HepG2 (cell line): ENCODE results near the gene ZNF540. TPM values are rescaled to one million over a fixed set of nuclear protein-coding genes. Genes with fewer than 3 reads are reported as not detected.

ENCODE experiments used
- DMAP1 ChIP-seq: IDR thresholded peaks from 2 replicates; pipeline ENCODE4 v1.6.1; 2016
- DR1 ChIP-seq: sonication (generic); formaldehyde crosslinking; IDR thresholded peaks from 2 replicates; pipeline ENCODE4 v1.8.0; 2021; ENCODE audit warnings: mild to moderate bottlenecking, missing genetic modification reagents, inconsistent platforms
- FLYWCH1 ChIP-seq: sonication (generic); formaldehyde crosslinking; IDR thresholded peaks from 2 replicates; pipeline ENCODE4 v1.8.1; 2023; ENCODE audit warnings: mild to moderate bottlenecking, missing genetic modification reagents
- GATAD2A ChIP-seq: IDR thresholded peaks from 2 replicates; pipeline ENCODE4 v1.6.1; 2016
- MED13 ChIP-seq: sonication (generic); formaldehyde crosslinking; IDR thresholded peaks from 2 replicates; pipeline ENCODE4 v1.5.0; 2020; ENCODE audit warnings: missing genetic modification reagents
- NAIF1 ChIP-seq: sonication (generic); formaldehyde crosslinking; IDR thresholded peaks from 2 replicates; pipeline ENCODE4 v1.5.0; 2020; ENCODE audit warnings: mild to moderate bottlenecking, missing genetic modification reagents, borderline replicate concordance
- NR2F2 ChIP-seq: IDR thresholded peaks from 2 replicates; pipeline ENCODE4 v1.6.1; 2012; ENCODE audit warnings: low read depth, inconsistent platforms, borderline replicate concordance
- PCBP1 ChIP-seq: fragments of 200-400 bp; formaldehyde crosslinking; IDR thresholded peaks from 2 replicates; pipeline ENCODE4 v1.6.1; 2017; ENCODE audit warnings: mild to moderate bottlenecking, low read depth, low read length, borderline replicate concordance
- POLR2A ChIP-seq, 2 experiments: IDR thresholded peaks; 2 replicates each; pipeline ENCODE4 v1.6.1; 2011; ENCODE audit warnings: low read depth in 2 of 2, low read length in 2 of 2, mild to moderate bottlenecking in 1 of 2, moderate library complexity in 1 of 2; ENCODE audit not compliant: insufficient read depth in 1 of 2
- PPARG ChIP-seq: conservative IDR thresholded peaks from 2 replicates; pipeline ENCODE4 v1.6.1; 2016; ENCODE audit warnings: missing biosample characterization, missing genetic modification reagents
- RXRB ChIP-seq: IDR thresholded peaks from 2 replicates; pipeline ENCODE4 v1.6.1; 2016; ENCODE audit warnings: borderline replicate concordance, missing genetic modification reagents, missing compliant biosample characterization
- SAFB2 ChIP-seq: sonication (generic); formaldehyde crosslinking; IDR thresholded peaks from 2 replicates; pipeline ENCODE4 v1.5.1; 2020; ENCODE audit warnings: missing genetic modification reagents, low read depth, mild to moderate bottlenecking, borderline replicate concordance
- SETDB1 ChIP-seq: sonication (generic); formaldehyde crosslinking; IDR thresholded peaks from 2 replicates; pipeline ENCODE4 v1.5.1; 2020; ENCODE audit warnings: missing genetic modification reagents, mild to moderate bottlenecking, borderline replicate concordance
- YEATS4 ChIP-seq: sonication (generic); formaldehyde crosslinking; IDR thresholded peaks from 2 replicates; pipeline ENCODE4 v1.4.0; 2020; ENCODE audit warnings: missing genetic modification reagents, borderline replicate concordance
- ZBTB20 ChIP-seq: sonication (generic); formaldehyde crosslinking; IDR thresholded peaks from 2 replicates; pipeline ENCODE4 v1.8.1; 2023; ENCODE audit warnings: missing genetic modification reagents, low read depth, mild to moderate bottlenecking, borderline replicate concordance
- ZBTB42 ChIP-seq: sonication (generic); formaldehyde crosslinking; IDR thresholded peaks from 2 replicates; pipeline ENCODE4 v1.5.0; 2020; ENCODE audit warnings: mild to moderate bottlenecking, missing genetic modification reagents
- ZIK1 ChIP-seq: sonication (generic); formaldehyde crosslinking; IDR thresholded peaks from 2 replicates; pipeline ENCODE4 v1.5.0; 2020; ENCODE audit warnings: mild to moderate bottlenecking, low read depth, missing genetic modification reagents, borderline replicate concordance
- ZNF143 ChIP-seq: sonication (generic); formaldehyde crosslinking; IDR thresholded peaks from 2 replicates; pipeline ENCODE4 v1.4.0; 2020; ENCODE audit warnings: missing genetic modification reagents
- ZNF317 ChIP-seq: sonication (generic); formaldehyde crosslinking; IDR thresholded peaks from 2 replicates; pipeline ENCODE4 v1.5.0; 2020; ENCODE audit warnings: mild to moderate bottlenecking, missing genetic modification reagents
- polyA plus RNA-seq, 8 experiments: library from polyadenylated mRNA; depleted of rRNA in 3 of 8; stranded (reverse) in 7 of 8; unstranded in 1 of 8; fragments of >200 nt; fragmentation: Illumina TruSeq in 4 of 8; extraction: Trizol in 4 of 8; gene quantifications; 2 replicates each; pipeline versions ENCODE4 v1.2.1 to v1.2.3, GENCODE V29; 2011 to 2016; ENCODE audit warnings: low read depth in 4 of 8, missing spikeins in 1 of 8, mixed read lengths in 1 of 8; ENCODE audit not compliant: insufficient read depth in 1 of 8
- total RNA-seq, 5 experiments: library from RNA; depleted of rRNA; stranded (reverse); fragments of >200 nt; fragmentation: Illumina TruSeq; extraction: Trizol; gene quantifications; 2 replicates each; pipeline ENCODE4 v1.2.3, GENCODE V29; 2016; ENCODE audit warnings: low read depth in 1 of 5
- TF ChIP-seq, protein P1 (sequence below): sonication (generic); formaldehyde crosslinking; IDR thresholded peaks from 2 replicates; pipeline ENCODE4 v1.4.0; 2020; ENCODE audit warnings: missing genetic modification reagents
- TF ChIP-seq, protein P2 (sequence below): sonication (generic); formaldehyde crosslinking; IDR thresholded peaks from 2 replicates; pipeline ENCODE4 v1.4.0; 2020; ENCODE audit warnings: missing genetic modification reagents
- TF ChIP-seq, protein P3 (sequence below): sonication (generic); formaldehyde crosslinking; conservative IDR thresholded peaks from 2 replicates; pipeline ENCODE4 v1.4.0; 2020; ENCODE audit warnings: missing genetic modification reagents

Gene ZNF540
- total and polyA plus RNA-seq, 2 of the 13 experiments (the other 11 are each of a cell fraction or from before 2014, with no cell fraction given), result 0.21 to 0.40 TPM

DNA sequence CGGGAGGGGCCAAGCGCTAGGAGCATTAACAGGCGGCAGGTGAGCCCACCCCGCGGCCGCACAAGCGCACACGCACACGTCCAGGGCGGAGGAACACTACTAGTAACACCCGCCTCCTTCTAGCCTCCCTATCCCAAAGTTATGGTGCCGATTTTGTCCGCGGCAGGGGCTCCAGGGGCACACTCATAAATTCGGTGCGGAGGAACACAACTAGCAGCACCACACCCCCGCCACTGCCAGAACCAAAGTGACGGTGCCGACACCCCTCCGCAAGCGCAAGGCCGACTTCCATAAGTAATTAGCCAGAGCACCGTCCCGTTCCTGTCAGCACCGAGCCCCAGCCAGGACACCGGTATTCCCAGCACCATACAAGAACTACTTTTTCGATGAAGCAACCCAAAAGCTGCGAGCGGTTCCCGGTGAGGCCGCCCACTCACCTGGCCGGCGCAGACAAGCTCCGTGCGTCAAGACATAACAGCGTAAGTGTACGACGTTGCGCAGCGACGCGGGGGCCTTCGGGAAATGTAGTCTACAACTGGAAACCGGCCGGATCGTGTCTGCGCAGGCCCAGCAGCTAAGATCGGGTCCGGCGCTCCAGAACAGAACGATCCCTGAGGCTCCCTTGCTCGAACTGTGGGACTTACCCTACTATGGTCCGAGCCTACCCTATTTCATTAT is at the start of gene ZNF540, which contains the start of gene ZNF571 (continued):
- TF ChIP-seq ZBTB20 (CRISPR knock-in tag) (no peak), PPARG (CRISPR knock-in tag) (no peak), GATAD2A (0 out of 2 replicates have a peak, but pooled peaks have one; percentile 2), NR2F2 (peak; percentile 35; the same call in 1 of the 2 replicates), ZBTB42 (CRISPR knock-in tag) (no peak), MED13 (CRISPR knock-in tag) (0 out of 2 replicates have a peak, but pooled peaks have one; percentile 40), DR1 (CRISPR knock-in tag) (0 out of 2 replicates have a peak, but pooled peaks have one; percentile 20), ZNF143 (CRISPR knock-in tag) (peak; percentile 98), POLR2A (IDR thresholded peaks at IDR 0.05; ENCODE audit: insufficient read depth in 1 of 2, low read depth in 2 of 2, low read length in 2 of 2) (peak; percentile 48 to 57), ZIK1 (CRISPR knock-in tag) (0 out of 2 replicates have a peak, but pooled peaks have one; percentile 53), PCBP1 (peak; percentile 97; the same call in 1 of the 2 replicates), YEATS4 (CRISPR knock-in tag) (peak; percentile 64; the same call in 1 of the 2 replicates), DMAP1 (CRISPR knock-in tag) (peak; percentile 70; the same call in 1 of the 2 replicates), SETDB1 (CRISPR knock-in tag) (no peak), RXRB (CRISPR knock-in tag) (peak; percentile 13; the same call in 1 of the 2 replicates), SAFB2 (CRISPR knock-in tag) (0 out of 2 replicates have a peak, but pooled peaks have one; percentile 40), FLYWCH1 (CRISPR knock-in tag) (no peak), ZNF317 (CRISPR knock-in tag) (peak; percentile 79; the same call in 1 of the 2 replicates), NAIF1 (CRISPR knock-in tag) (peak; percentile 98)
- TF ChIP-seq, protein P1, sequence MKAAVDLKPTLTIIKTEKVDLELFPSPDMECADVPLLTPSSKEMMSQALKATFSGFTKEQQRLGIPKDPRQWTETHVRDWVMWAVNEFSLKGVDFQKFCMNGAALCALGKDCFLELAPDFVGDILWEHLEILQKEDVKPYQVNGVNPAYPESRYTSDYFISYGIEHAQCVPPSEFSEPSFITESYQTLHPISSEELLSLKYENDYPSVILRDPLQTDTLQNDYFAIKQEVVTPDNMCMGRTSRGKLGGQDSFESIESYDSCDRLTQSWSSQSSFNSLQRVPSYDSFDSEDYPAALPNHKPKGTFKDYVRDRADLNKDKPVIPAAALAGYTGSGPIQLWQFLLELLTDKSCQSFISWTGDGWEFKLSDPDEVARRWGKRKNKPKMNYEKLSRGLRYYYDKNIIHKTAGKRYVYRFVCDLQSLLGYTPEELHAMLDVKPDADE (CRISPR knock-in tag), result no peak
- TF ChIP-seq, protein P2, sequence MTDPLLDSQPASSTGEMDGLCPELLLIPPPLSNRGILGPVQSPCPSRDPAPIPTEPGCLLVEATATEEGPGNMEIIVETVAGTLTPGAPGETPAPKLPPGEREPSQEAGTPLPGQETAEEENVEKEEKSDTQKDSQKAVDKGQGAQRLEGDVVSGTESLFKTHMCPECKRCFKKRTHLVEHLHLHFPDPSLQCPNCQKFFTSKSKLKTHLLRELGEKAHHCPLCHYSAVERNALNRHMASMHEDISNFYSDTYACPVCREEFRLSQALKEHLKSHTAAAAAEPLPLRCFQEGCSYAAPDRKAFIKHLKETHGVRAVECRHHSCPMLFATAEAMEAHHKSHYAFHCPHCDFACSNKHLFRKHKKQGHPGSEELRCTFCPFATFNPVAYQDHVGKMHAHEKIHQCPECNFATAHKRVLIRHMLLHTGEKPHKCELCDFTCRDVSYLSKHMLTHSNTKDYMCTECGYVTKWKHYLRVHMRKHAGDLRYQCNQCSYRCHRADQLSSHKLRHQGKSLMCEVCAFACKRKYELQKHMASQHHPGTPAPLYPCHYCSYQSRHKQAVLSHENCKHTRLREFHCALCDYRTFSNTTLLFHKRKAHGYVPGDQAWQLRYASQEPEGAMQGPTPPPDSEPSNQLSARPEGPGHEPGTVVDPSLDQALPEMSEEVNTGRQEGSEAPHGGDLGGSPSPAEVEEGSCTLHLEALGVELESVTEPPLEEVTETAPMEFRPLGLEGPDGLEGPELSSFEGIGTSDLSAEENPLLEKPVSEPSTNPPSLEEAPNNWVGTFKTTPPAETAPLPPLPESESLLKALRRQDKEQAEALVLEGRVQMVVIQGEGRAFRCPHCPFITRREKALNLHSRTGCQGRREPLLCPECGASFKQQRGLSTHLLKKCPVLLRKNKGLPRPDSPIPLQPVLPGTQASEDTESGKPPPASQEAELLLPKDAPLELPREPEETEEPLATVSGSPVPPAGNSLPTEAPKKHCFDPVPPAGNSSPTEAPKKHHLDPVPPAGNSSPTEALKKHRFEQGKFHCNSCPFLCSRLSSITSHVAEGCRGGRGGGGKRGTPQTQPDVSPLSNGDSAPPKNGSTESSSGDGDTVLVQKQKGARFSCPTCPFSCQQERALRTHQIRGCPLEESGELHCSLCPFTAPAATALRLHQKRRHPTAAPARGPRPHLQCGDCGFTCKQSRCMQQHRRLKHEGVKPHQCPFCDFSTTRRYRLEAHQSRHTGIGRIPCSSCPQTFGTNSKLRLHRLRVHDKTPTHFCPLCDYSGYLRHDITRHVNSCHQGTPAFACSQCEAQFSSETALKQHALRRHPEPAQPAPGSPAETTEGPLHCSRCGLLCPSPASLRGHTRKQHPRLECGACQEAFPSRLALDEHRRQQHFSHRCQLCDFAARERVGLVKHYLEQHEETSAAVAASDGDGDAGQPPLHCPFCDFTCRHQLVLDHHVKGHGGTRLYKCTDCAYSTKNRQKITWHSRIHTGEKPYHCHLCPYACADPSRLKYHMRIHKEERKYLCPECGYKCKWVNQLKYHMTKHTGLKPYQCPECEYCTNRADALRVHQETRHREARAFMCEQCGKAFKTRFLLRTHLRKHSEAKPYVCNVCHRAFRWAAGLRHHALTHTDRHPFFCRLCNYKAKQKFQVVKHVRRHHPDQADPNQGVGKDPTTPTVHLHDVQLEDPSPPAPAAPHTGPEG, result no peak
- TF ChIP-seq, protein P3, sequence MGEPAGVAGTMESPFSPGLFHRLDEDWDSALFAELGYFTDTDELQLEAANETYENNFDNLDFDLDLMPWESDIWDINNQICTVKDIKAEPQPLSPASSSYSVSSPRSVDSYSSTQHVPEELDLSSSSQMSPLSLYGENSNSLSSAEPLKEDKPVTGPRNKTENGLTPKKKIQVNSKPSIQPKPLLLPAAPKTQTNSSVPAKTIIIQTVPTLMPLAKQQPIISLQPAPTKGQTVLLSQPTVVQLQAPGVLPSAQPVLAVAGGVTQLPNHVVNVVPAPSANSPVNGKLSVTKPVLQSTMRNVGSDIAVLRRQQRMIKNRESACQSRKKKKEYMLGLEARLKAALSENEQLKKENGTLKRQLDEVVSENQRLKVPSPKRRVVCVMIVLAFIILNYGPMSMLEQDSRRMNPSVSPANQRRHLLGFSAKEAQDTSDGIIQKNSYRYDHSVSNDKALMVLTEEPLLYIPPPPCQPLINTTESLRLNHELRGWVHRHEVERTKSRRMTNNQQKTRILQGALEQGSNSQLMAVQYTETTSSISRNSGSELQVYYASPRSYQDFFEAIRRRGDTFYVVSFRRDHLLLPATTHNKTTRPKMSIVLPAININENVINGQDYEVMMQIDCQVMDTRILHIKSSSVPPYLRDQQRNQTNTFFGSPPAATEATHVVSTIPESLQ (CRISPR knock-in tag), result no peak
